ENCODE results near the gene WDTC1. TPM values are rescaled to one million over a fixed set of nuclear protein-coding genes. Genes with fewer than 3 reads are reported as not detected.

WDTC1 gene
- total and polyA plus RNA-seq, 4 donors, result 12.8 to 38.5 (median 26.7) TPM

GRCh38 chr1:27357281-27358037 lies 123.0 kb downstream of the WDTC1 start:
- intact Hi-C loops (cut with DNase I), result loop anchor here (2.0 kb wide), 1 partner anchor 35 kb away; the partner anchor contains the start of gene GPR3 (in 2 of the 2)
- 45% methylated on average over 39 to 40 of the region's 40 CpGs for WGBS, 2 donors
- H3K27ac ChIP-seq (ENCODE audit: low read depth in 1 of 2, low read length in 2 of 2), result no peak overlapping the region
- no peaks in the 10 kb centered on the region for H3K9me3 ChIP-seq (ENCODE audit: control insufficient read depth, low read length)
- no peak overlapping the region for H3K4me3 ChIP-seq (ENCODE audit: low read length in 2 of 2)
- ATAC-seq (ENCODE audit: low FRiP score) (peak; percentile 85), DNase-seq (peak; percentile 80 to 92)
- H3K36me3 ChIP-seq (ENCODE audit: control insufficient read depth in 1 of 2, insufficient read depth in 2 of 2, low read length in 1 of 2), result peaks cover 0 to 10% of the 10 kb centered on the region in 2 donors
- H3K27me3 ChIP-seq (ENCODE audit: control insufficient read depth in 1 of 2, insufficient read depth in 2 of 2, low read length in 1 of 2), result no peaks in the 10 kb centered on the region
- H3K4me1 ChIP-seq (ENCODE audit: control insufficient read depth in 1 of 2, insufficient read depth in 2 of 2, low read length in 2 of 2), result no peaks in the 10 kb centered on the region

Other genes starting within 250 kb of the WDTC1 start
- gene TRNP1, start 240.9 kb upstream of the WDTC1 start, total RNA-seq, result 10 to 100 TPM; 15.0 to 16.3 TPM
- gene TRNP1, start 240.9 kb upstream of the WDTC1 start, polyA plus RNA-seq, result 10 to 100 TPM; 15.2 to 30.8 TPM
- 10 to 100 TPM; 20.6 to 73.9 TPM for gene TENT5B, start 221.8 kb upstream of the WDTC1 start, total RNA-seq
- gene TENT5B, start 221.8 kb upstream of the WDTC1 start, polyA plus RNA-seq, result 10 to 100 TPM; 10.4 to 23.7 TPM
- 10 to 100 TPM; 17.6 to 24.9 TPM for gene SLC9A1, start 79.5 kb upstream of the WDTC1 start, total RNA-seq
- 10 to 100 TPM in 1 of 2 donors, 1 to 10 TPM in 1; 4.5 to 10.1 TPM for gene SLC9A1, start 79.5 kb upstream of the WDTC1 start, polyA plus RNA-seq
- 10 to 100 TPM; 27.4 to 32.4 TPM for gene TMEM222, start 87.5 kb downstream of the WDTC1 start, total RNA-seq
- 10 to 100 TPM; 19.9 to 49.1 TPM for gene TMEM222, start 87.5 kb downstream of the WDTC1 start, polyA plus RNA-seq
- gene SYTL1, start 107.4 kb downstream of the WDTC1 start, total RNA-seq, result 1 to 10 TPM; 1.8 to 3.7 TPM
- gene SYTL1, start 107.4 kb downstream of the WDTC1 start, polyA plus RNA-seq, result 1 to 10 TPM in 1 of 2 donors, under 1 TPM in 1; 0.75 to 1.2 TPM
- 10 to 100 TPM; 84.8 to 90.3 TPM for gene MAP3K6, start 132.3 kb downstream of the WDTC1 start, total RNA-seq
- 100 to 1,000 TPM in 1 of 2 donors, 10 to 100 TPM in 1; 11.5 to 164 TPM for gene MAP3K6, start 132.3 kb downstream of the WDTC1 start, polyA plus RNA-seq
- gene FCN3, start 140.2 kb downstream of the WDTC1 start, total RNA-seq, result 10 to 100 TPM in 1 of 2 donors, 1 to 10 TPM in 1; 2.7 to 11.5 TPM
- under 1 TPM; 0.15 to 0.50 TPM for gene FCN3, start 140.2 kb downstream of the WDTC1 start, polyA plus RNA-seq
- not detected for gene CD164L2, start 148.7 kb downstream of the WDTC1 start, total RNA-seq
- not detected for gene CD164L2, start 148.7 kb downstream of the WDTC1 start, polyA plus RNA-seq
- gene GPR3, start 158.0 kb downstream of the WDTC1 start, total RNA-seq, result under 1 TPM; 0.68 to 0.93 TPM
- gene GPR3, start 158.0 kb downstream of the WDTC1 start, polyA plus RNA-seq, result under 1 TPM in 1 of 2 donors, not detected in 1; 0.20 TPM

Data from aorta (tissue), 5 donors.